Spleen (tissue), 11 donors: ENCODE data around the gene THRA. TPM values are rescaled to one million over a fixed set of nuclear protein-coding genes. Genes with fewer than 3 reads are reported as not detected.

Experiments used
- DNase-seq: peaks from one replicate; pipeline ENCODE4 v3.0.0-alpha.2; 2020
- H3K27ac ChIP-seq, 8 donors: fragments of 200-600 bp; sonication (generic) in 7 of 8; 1 replicate in 4 of 8; 2 replicates in 4 of 8; pipeline versions ENCODE4 v1.5.0 to v1.8.0; 2016 to 2021; ENCODE audit warnings: inconsistent platforms in 4 of 8, mild to moderate bottlenecking in 4 of 8, moderate library complexity in 1 of 8
- H3K27me3 ChIP-seq, 7 donors: fragments of 200-600 bp; sonication (generic) in 6 of 7; replicated peaks in 1 of 7; 1 replicate in 4 of 7; 2 replicates in 3 of 7; pipeline versions ENCODE4 v1.5.0 to v1.8.0; 2016 to 2021; ENCODE audit warnings: inconsistent platforms in 3 of 7, mild to moderate bottlenecking in 1 of 7
- H3K36me3 ChIP-seq, 6 donors: fragments of 200-600 bp; sonication (generic) in 5 of 6; 1 replicate in 4 of 6; 2 replicates in 2 of 6; pipeline versions ENCODE4 v1.5.0 to v1.8.0; 2016 to 2021; ENCODE audit warnings: inconsistent platforms in 2 of 6
- H3K4me1 ChIP-seq, 6 donors: fragments of 200-600 bp; sonication (generic) in 5 of 6; 1 replicate in 3 of 6; 2 replicates in 3 of 6; pipeline versions ENCODE4 v1.5.0 to v1.8.0; 2016 to 2021; ENCODE audit warnings: inconsistent platforms in 3 of 6
- H3K4me3 ChIP-seq, 8 donors: fragments of 200-600 bp; sonication (generic) in 7 of 8; 1 replicate in 4 of 8; 2 replicates in 4 of 8; pipeline versions ENCODE4 v1.5.0 to v1.8.0; 2016 to 2021; ENCODE audit warnings: inconsistent platforms in 4 of 8, mild to moderate bottlenecking in 4 of 8, moderate library complexity in 2 of 8
- H3K9me3 ChIP-seq, 8 donors: fragments of 200-600 bp; sonication (generic) in 7 of 8; 1 replicate in 4 of 8; 2 replicates in 4 of 8; pipeline versions ENCODE4 v1.5.0 to v1.8.0; 2016 to 2021; ENCODE audit warnings: inconsistent platforms in 4 of 8
- CTCF ChIP-seq, 11 experiments: fragments of 200-600 bp in 7 of 11; fragments of 450-650 bp in 4 of 11; sonication (generic) in 4 of 11; IDR thresholded peaks in 8 of 11; conservative IDR thresholded peaks in 3 of 11; 1 replicate in 7 of 11; 2 replicates in 4 of 11; pipeline versions ENCODE4 v1.4.0 to v1.8.0; 2016 to 2021; ENCODE audit warnings: antibody characterized with exemption in 11 of 11, inconsistent platforms in 4 of 11, mild to moderate bottlenecking in 1 of 11
- POLR2A ChIP-seq, 3 donors: fragments of 450-650 bp; IDR thresholded peaks; one replicate each; pipeline ENCODE4 v1.5.1; 2017; ENCODE audit warnings: antibody characterized with exemption in 3 of 3, mild to moderate bottlenecking in 1 of 3
- POLR2AphosphoS5 ChIP-seq, 3 donors: sonication (generic); formaldehyde crosslinking; IDR thresholded peaks; one replicate each; pipeline ENCODE4 v1.5.1; 2017; ENCODE audit warnings: antibody characterized with exemption in 3 of 3
- WGBS, 5 donors: extraction: QIAGEN DNeasy Blood & Tissue Kit in 3 of 5; methylation state at CpG; one replicate each; pipeline versions ENCODE4 v1.1.5 to v1.1.7; 2013 to 2018; 5-methylcytosine and 5-hydroxymethylcytosine counted together
- intact Hi-C: fragments of 100-400 bp; cut with DNase I; formaldehyde crosslinking; loops from one replicate; pipeline ENCODE4 v1.15.0; 2023; ENCODE audit warnings: low total_unique reads
- polyA plus RNA-seq, 3 donors: library from polyadenylated mRNA; stranded (reverse); fragments of 200-250 nt; gene quantifications; one replicate each; pipeline ENCODE4 v1.2.1, GENCODE V29; 2013
- total RNA-seq, 7 donors: library from RNA; depleted of rRNA in 3 of 7; stranded (reverse); fragments of >200 nt in 3 of 7; fragmentation: NEBNext Ultra II Directional in 4 of 7; extraction: Animal tissue kit (Norgen Biotek cat#: 25700) in 4 of 7; gene quantifications; one replicate each; pipeline versions ENCODE4 v1.1.0 to v1.2.1, GENCODE V29; 2016 to 2021
- donor health status: healthy with polysubstance abuse.
- donor health status: DM: no; HTN: no; CAD: no; lungs with moderate emphysema.
- donor health status: DM: no; HTN: no; CAD: no.
- donor health status: Bipolar disorder and iron deficiency.
- donor health status: healthy.
- donor health status: DM: no; HTN: no; CAD: no.
- donor health status: DM: yes; HTN: yes; CAD: no.

The THRA gene
- total and polyA plus RNA-seq, 10 donors = 3.9 to 36.1 (median 16.9) TPM

GRCh38 chr17:40107522-40108174, 44.9 kb downstream of the THRA start:
- peak; percentile 61 for DNase-seq
- Histone ChIP-seq H3K9me3 (no peaks in the 10 kb centered on the region), H3K27ac (peak overlapping the region; percentile 67 to 91 (median 88)), H3K4me3 (peak overlapping the region in 3 of 8 donors; percentile 2 to 48 (median 11)), H3K27me3 (no peaks in the 10 kb centered on the region), H3K36me3 (no peaks in the 10 kb centered on the region), H3K4me1 (peaks cover 62 to 100% (median 90%) of the 10 kb centered on the region in 6 donors)
- TF ChIP-seq POLR2A (IDR thresholded peaks at IDR 0.05) (no peak), POLR2AphosphoS5 (IDR thresholded peaks at IDR 0.05) (no peak), CTCF (IDR thresholded peaks at IDR 0.05 in 8 of 11, conservative IDR thresholded peaks at IDR 0.05 in 3 of 11) (no peak)
- intact Hi-C loops = no loop called here
- 13 to 31% (median 19%) methylated on average over 5 of the region's 5 CpGs for WGBS, 5 donors

GRCh38 chr17:40108970-40109824, 46.4 kb downstream of the THRA start:
- intact Hi-C loops = no loop called here
- WGBS, 5 donors = 92 to 97% (median 94%) methylated on average over 9 of the region's 9 CpGs
- DNase-seq = peak; percentile 29
- H3K36me3 ChIP-seq = no peaks in the 10 kb centered on the region
- TF ChIP-seq POLR2A (IDR thresholded peaks at IDR 0.05) (no peak), CTCF (IDR thresholded peaks at IDR 0.05 in 8 of 11, conservative IDR thresholded peaks at IDR 0.05 in 3 of 11) (peak in 1 of 11 experiments; percentile 7), POLR2AphosphoS5 (IDR thresholded peaks at IDR 0.05) (no peak)
- peaks cover 65 to 100% (median 91%) of the 10 kb centered on the region in 6 donors for H3K4me1 ChIP-seq
- no peaks in the 10 kb centered on the region for H3K9me3 ChIP-seq
- no peaks in the 10 kb centered on the region for H3K27me3 ChIP-seq
- no peak overlapping the region for H3K4me3 ChIP-seq
- peak overlapping the region; percentile 67 to 91 (median 88) for H3K27ac ChIP-seq

GRCh38 chr17:40110026-40110845, 47.5 kb downstream of the THRA start:
- H3K4me1 ChIP-seq = peaks cover 65 to 90% (median 86%) of the 10 kb centered on the region in 6 donors
- intact Hi-C loops = no loop called here
- DNase-seq = no peak
- no peaks in the 10 kb centered on the region for H3K27me3 ChIP-seq
- no peak overlapping the region for H3K4me3 ChIP-seq
- no peak for TF ChIP-seq POLR2AphosphoS5 (IDR thresholded peaks at IDR 0.05)
- H3K36me3 ChIP-seq = no peaks in the 10 kb centered on the region
- no peaks in the 10 kb centered on the region for H3K9me3 ChIP-seq
- peak overlapping the region; percentile 50 to 91 (median 86) for H3K27ac ChIP-seq
- WGBS, 5 donors = 56 to 92% (median 80%) methylated on average over 3 of the region's 3 CpGs
